ENCODE measurements around the gene SUSD6.

DNA sequence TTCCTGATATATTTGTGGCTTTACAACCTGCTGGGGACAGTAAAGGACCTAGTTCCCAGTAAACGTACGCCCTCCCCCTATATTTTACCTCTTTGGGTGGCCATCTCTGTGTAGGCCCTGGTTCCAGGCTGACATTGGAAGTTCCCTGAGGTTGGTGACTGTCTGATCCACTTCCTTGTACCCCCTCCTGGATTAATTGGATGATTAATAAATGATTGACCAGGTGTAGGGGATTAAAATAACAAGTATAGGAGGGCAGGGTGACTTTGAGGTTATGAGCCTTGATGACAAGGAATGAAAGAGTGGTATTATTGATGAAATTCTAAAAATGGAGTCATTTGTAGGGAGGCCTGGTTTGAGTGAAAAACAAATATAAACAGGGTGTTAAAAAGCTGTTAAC is 9.6 kb downstream of the SUSD6 start:
- TF ChIP-seq, protein P1, sequence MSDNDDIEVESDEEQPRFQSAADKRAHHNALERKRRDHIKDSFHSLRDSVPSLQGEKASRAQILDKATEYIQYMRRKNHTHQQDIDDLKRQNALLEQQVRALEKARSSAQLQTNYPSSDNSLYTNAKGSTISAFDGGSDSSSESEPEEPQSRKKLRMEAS (CRISPR knock-in tag; IDR thresholded peaks at IDR 0.05): no peak
- TF ChIP-seq POLR2AphosphoS5 (IDR thresholded peaks at IDR 0.05; ENCODE audit: control insufficient read depth, insufficient read depth, low read depth, low read length) (no peak), NR2F6 (CRISPR knock-in tag; IDR thresholded peaks at IDR 0.05) (no peak)
